Non-pigmented ciliary epithelial cell (primary cell): Measurements from ENCODE around the gene TFE3.

Experiments used
- DNase-seq: peaks from one replicate; pipeline ENCODE4 v3.0.0-alpha.2; 2010; ENCODE audit warnings: low read depth

The TFE3 gene

GRCh38 chrX:49043220-49043986, at the start of gene TFE3:
TFE3 (minus strand) TSS chrX:49043357; CDS start chrX:49043226, 131 bp downstream.
- peak; percentile 93 for DNase-seq

GRCh38 chrX:49089553-49089952, 46.4 kb upstream of the TFE3 start:
- DNase-seq, result no peak

GRCh38 chrX:49082271-49082871, 39.2 kb upstream of the TFE3 start:
- no peak for DNase-seq

GRCh38 chrX:49079489-49080428, 36.6 kb upstream of the TFE3 start, which contains the start of gene WDR45:
WDR45 (minus strand) TSS chrX:49079887; CDS start chrX:49078095, 1,792 bp downstream.
- DNase-seq, result no peak

GRCh38 chrX:49077941-49078340, 34.8 kb upstream of the TFE3 start:
- DNase-seq, result no peak

- DNase-seq, result no peak
Observed at GRCh38 chrX:49075347-49075746, 32.2 kb upstream of the TFE3 start.

GRCh38 chrX:49073601-49074575, 30.7 kb upstream of the TFE3 start, which contains the start of gene PRAF2:
PRAF2 (minus strand) TSS chrX:49074002; CDS start chrX:49073987, 15 bp downstream.
- peak; percentile 54 for DNase-seq

- no peak for DNase-seq
Observed at GRCh38 chrX:49072712-49073095, 29.5 kb upstream of the TFE3 start.

- peak; percentile 32 for DNase-seq
Observed at GRCh38 chrX:49071877-49072711, 28.9 kb upstream of the TFE3 start.

- no peak for DNase-seq
Observed at GRCh38 chrX:49070988-49071387, 27.8 kb upstream of the TFE3 start.

GRCh38 chrX:49069038-49069437, 25.9 kb upstream of the TFE3 start:
- no peak for DNase-seq

- DNase-seq, result no peak
Observed at GRCh38 chrX:49067285-49068120, 24.3 kb upstream of the TFE3 start.

GRCh38 chrX:49066690-49067089, 23.5 kb upstream of the TFE3 start:
- no peak for DNase-seq

- DNase-seq, result no peak
Observed at GRCh38 chrX:49066278-49066677, 23.1 kb upstream of the TFE3 start.

GRCh38 chrX:49064735-49065134, 21.6 kb upstream of the TFE3 start:
- no peak for DNase-seq

GRCh38 chrX:49064303-49064702, 21.1 kb upstream of the TFE3 start:
- no peak for DNase-seq

GRCh38 chrX:49063715-49064114, 20.6 kb upstream of the TFE3 start:
- DNase-seq, result no peak

GRCh38 chrX:49061916-49062315, 18.8 kb upstream of the TFE3 start:
- no peak for DNase-seq

- no peak for DNase-seq
Observed at GRCh38 chrX:49061490-49061889, 18.3 kb upstream of the TFE3 start.
